Left lung (tissue), 10 donors: ENCODE measurements around the gene NUP93. TPM values are rescaled to one million over a fixed set of nuclear protein-coding genes. Genes with fewer than 3 reads are reported as not detected.

Experiments
- ATAC-seq: fragments of 200-7000 bp; cut with Tn5 transposase; one replicate; pipeline ENCODE4 v1.9.1; 2020; ENCODE audit warnings: moderate library complexity
- DNase-seq, 4 donors: peaks; one replicate each; pipeline ENCODE4 v3.0.0-alpha.2; 2013 to 2020
- H3K27ac ChIP-seq, 2 donors: fragments of 200-600 bp; sonication (generic) in 1 of 2; one replicate each; pipeline versions ENCODE4 v1.5.0 to v1.8.0; 2020 to 2021
- H3K27me3 ChIP-seq, 2 donors: fragments of 200-600 bp; sonication (generic) in 1 of 2; one replicate each; pipeline versions ENCODE4 v1.5.0 to v1.8.0; 2020 to 2021
- H3K36me3 ChIP-seq, 2 donors: fragments of 200-600 bp; sonication (generic) in 1 of 2; one replicate each; pipeline versions ENCODE4 v1.5.0 to v1.8.0; 2020 to 2021
- H3K4me1 ChIP-seq, 2 donors: fragments of 200-600 bp; one replicate each; pipeline ENCODE4 v1.8.0; 2021
- H3K4me3 ChIP-seq, 2 donors: fragments of 200-600 bp; sonication (generic) in 1 of 2; one replicate each; pipeline versions ENCODE4 v1.5.0 to v1.8.0; 2020 to 2021; ENCODE audit warnings: mild to moderate bottlenecking in 1 of 2
- H3K9me3 ChIP-seq, 2 donors: fragments of 200-600 bp; sonication (generic) in 1 of 2; one replicate each; pipeline versions ENCODE4 v1.5.0 to v1.8.0; 2020 to 2021
- intact Hi-C, 2 donors: fragments of 100-400 bp; cut with DNase I; formaldehyde crosslinking; loops; one replicate each; pipeline versions ENCODE4 v1.11.2 to v1.14.2; 2022
- polyA plus RNA-seq, 6 donors: library from polyadenylated mRNA; unstranded; fragments of 120-200 nt; gene quantifications; one replicate each; pipeline ENCODE4 v1.2.1, GENCODE V29; 2013; ENCODE audit not compliant: insufficient read length in 6 of 6
- total RNA-seq, 2 donors: library from RNA; stranded (reverse); fragmentation: NEBNext Ultra II Directional; extraction: Animal tissue kit (Norgen Biotek cat#: 25700); gene quantifications; one replicate each; pipeline ENCODE4 v1.2.1, GENCODE V29; 2021
- TF ChIP-seq, protein P1 (sequence below), 2 donors: fragments of 200-600 bp; sonication (generic) in 1 of 2; IDR thresholded peaks; one replicate each; pipeline versions ENCODE4 v1.5.0 to v1.8.0; 2021; ENCODE audit warnings: antibody characterized with exemption in 2 of 2
- donor health status: DM: no; HTN: yes; CAD: no.
- donor health status: DM: no; HTN: no; CAD: no.

Gene NUP93
- total and polyA plus RNA-seq, 8 donors, result 47.1 to 75.9 (median 65.9) TPM

DNA sequence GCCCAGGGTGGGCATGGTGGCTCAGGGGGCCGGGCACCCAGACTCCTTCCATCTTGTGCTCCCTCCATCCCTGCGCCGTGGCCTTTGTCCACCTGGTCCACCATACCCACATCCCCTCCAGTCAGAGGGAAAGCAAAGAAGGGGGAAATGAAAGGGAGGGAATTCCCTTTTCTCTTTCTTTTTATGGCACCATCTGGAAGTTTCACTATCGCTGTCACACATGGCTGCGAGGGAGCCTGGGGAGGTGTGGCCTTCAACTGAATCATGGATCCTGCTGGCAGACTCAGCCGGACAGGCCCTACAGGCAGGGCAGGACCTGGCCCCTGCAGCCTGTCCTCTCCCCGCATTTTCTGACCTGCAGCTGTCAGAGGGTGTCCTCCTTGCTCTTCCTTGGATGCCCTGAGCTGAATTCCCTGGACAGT, 141.3 kb downstream of the NUP93 start:
- H3K27me3 ChIP-seq, result no peaks in the 10 kb centered on the region
- no peak for DNase-seq
- ATAC-seq, result peak; percentile 14
- H3K36me3 ChIP-seq, result no peaks in the 10 kb centered on the region
- H3K4me1 ChIP-seq, result peaks cover 0 to 13% of the 10 kb centered on the region in 2 donors
- no peaks in the 10 kb centered on the region for H3K9me3 ChIP-seq
- intact Hi-C loops, result loop anchor here in 1 of 2 donors (10.0 kb wide), 1 partner anchor 294 kb away; no protein-coding TSS in a partner anchor
- TF ChIP-seq, protein P1, sequence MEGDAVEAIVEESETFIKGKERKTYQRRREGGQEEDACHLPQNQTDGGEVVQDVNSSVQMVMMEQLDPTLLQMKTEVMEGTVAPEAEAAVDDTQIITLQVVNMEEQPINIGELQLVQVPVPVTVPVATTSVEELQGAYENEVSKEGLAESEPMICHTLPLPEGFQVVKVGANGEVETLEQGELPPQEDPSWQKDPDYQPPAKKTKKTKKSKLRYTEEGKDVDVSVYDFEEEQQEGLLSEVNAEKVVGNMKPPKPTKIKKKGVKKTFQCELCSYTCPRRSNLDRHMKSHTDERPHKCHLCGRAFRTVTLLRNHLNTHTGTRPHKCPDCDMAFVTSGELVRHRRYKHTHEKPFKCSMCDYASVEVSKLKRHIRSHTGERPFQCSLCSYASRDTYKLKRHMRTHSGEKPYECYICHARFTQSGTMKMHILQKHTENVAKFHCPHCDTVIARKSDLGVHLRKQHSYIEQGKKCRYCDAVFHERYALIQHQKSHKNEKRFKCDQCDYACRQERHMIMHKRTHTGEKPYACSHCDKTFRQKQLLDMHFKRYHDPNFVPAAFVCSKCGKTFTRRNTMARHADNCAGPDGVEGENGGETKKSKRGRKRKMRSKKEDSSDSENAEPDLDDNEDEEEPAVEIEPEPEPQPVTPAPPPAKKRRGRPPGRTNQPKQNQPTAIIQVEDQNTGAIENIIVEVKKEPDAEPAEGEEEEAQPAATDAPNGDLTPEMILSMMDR (IDR thresholded peaks at IDR 0.05), result no peak
- no peak overlapping the region for H3K27ac ChIP-seq
- H3K4me3 ChIP-seq, result no peak overlapping the region

DNA sequence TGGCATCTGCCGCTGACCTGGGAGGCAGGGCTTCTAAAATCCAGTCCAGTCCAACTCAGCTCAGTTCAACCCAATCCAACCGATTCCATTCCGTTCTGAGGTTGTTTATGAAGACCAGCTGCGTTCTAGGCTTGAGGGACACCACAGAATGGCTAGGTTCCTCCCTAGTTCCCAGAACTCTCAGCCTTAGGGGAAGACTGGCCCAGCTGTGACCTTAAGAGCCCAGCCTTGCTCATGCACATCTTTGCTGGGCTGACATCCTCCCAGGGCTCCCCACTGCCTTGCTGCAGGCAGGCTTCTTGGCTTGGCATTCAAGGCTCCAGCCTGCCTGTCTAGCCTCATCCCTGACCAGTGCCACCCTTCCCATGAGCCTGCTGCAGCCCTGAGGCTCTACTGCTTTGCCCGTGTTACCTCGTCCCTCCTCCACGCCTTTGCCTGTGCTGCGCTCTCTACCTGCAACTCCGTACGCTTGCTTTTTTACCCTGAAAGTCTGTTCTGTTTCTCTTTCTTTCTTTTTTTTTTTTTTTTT, 143.0 kb downstream of the NUP93 start:
- no peaks in the 10 kb centered on the region for H3K36me3 ChIP-seq
- peak in 1 of 4 donors; percentile 49 for DNase-seq
- TF ChIP-seq, protein P1 (IDR thresholded peaks at IDR 0.05), result no peak
- peaks cover 0 to 3% of the 10 kb centered on the region in 2 donors for H3K4me1 ChIP-seq
- no peaks in the 10 kb centered on the region for H3K9me3 ChIP-seq
- H3K27ac ChIP-seq, result no peak overlapping the region
- ATAC-seq, result peak; percentile 62
- H3K27me3 ChIP-seq, result no peaks in the 10 kb centered on the region
- H3K4me3 ChIP-seq, result no peak overlapping the region
- intact Hi-C loops, result loop anchor here in 1 of 2 donors (10.0 kb wide), 1 partner anchor 292 kb away; no protein-coding TSS in a partner anchor

DNA sequence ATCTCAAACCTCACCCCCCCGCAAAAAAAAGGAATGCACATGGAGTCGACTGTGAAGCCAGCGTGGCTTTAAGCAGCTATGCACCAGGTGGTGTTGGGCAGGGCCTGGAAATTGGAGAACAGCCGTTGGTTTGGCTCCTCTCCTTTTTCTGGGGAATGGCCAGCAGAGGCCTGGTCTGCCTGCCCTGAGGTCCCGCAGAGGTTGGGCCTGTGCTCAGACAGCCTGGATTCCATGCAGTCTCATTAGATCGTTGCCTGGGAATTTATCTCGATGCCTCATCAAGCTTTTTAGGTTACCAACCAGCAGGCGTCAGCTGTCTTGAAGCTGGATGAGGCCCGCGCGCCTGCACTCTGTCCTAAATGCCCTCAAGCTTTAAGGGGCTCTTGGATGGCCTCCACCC, 144.9 kb downstream of the NUP93 start:
- TF ChIP-seq, protein P1 (IDR thresholded peaks at IDR 0.05), result no peak
- no peak for ATAC-seq
- Histone ChIP-seq H3K4me1 (peaks cover 0 to 3% of the 10 kb centered on the region in 2 donors), H3K27ac (no peak overlapping the region), H3K4me3 (no peak overlapping the region), H3K9me3 (no peaks in the 10 kb centered on the region), H3K36me3 (no peaks in the 10 kb centered on the region), H3K27me3 (no peaks in the 10 kb centered on the region)
- peak in 1 of 4 donors; percentile 30 for DNase-seq
- intact Hi-C loops, result loop anchor here in 1 of 2 donors (10.0 kb wide), 1 partner anchor 290 kb away; no protein-coding TSS in a partner anchor

DNA sequence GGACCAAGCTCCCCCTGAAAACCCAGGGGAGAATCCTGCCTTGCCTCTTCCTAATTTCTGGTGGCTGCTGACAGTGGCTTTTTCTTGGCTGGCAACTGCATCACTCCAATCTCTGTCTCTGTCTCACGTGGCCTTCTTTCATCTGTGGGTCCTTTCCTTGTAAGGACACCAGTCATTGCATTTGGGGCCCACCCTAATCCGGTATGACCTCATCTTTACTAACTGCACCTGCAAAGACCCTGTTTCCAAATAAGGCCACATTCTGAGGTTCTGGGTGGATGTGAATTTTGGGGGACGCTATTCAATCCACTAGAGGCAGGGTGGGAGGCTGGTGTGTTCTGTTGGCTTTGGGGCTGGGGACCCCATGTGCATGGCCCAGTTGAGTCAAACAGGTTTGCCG, 146.1 kb downstream of the NUP93 start:
- H3K27me3 ChIP-seq, result no peaks in the 10 kb centered on the region
- no peak overlapping the region for H3K4me3 ChIP-seq
- H3K9me3 ChIP-seq, result no peaks in the 10 kb centered on the region
- H3K4me1 ChIP-seq, result peaks cover 0 to 2% of the 10 kb centered on the region in 2 donors
- ATAC-seq (no peak), DNase-seq (no peak)
- TF ChIP-seq, protein P1 (IDR thresholded peaks at IDR 0.05), result no peak
- H3K27ac ChIP-seq, result no peak overlapping the region
- H3K36me3 ChIP-seq, result no peaks in the 10 kb centered on the region
- intact Hi-C loops, result loop anchor here in 1 of 2 donors (10.0 kb wide), 1 partner anchor 289 kb away; no protein-coding TSS in a partner anchor

DNA sequence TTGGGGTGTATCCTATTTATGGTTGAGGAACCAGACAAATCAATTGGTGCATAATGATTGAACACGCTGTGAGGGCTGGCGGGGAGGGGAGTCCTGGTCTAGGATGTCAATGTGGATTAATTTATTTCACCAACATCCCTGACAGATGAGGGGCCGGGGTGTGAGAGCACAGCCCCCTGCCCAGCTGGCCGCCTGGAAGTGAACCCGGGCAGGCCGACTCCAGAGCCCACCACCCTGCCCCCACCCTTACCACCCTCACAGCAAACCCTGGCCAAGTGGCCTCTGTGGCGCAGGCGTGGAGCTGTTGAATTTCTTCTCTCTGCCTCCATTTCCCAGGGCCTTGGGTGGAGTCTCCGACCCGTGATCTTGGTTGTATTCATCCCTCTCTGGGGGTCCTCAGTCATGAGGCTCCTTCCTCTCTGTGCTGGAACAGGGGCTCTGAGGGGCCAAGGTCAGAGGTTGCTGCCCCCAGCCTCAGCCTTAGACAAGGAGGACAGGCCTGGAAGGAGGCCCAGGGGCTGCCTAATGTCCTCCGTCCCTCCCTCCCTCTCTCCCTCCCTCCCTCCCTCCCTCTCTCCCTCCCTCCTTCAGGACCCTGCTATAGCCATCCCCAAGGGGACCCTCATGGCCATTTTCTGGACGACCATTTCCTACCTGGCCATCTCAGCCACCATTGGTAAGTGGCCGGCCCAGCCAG, 147.7 kb downstream of the NUP93 start:
- TF ChIP-seq, protein P1 (IDR thresholded peaks at IDR 0.05), result no peak
- no peak overlapping the region for H3K27ac ChIP-seq
- ATAC-seq, result no peak
- no peaks in the 10 kb centered on the region for H3K4me1 ChIP-seq
- no peaks in the 10 kb centered on the region for H3K27me3 ChIP-seq
- DNase-seq, result no peak
- H3K4me3 ChIP-seq, result no peak overlapping the region
- intact Hi-C loops, result loop anchor here in 1 of 2 donors (10.0 kb wide), 1 partner anchor 287 kb away; no protein-coding TSS in a partner anchor
- H3K9me3 ChIP-seq, result no peaks in the 10 kb centered on the region
- H3K36me3 ChIP-seq, result no peaks in the 10 kb centered on the region
